ENCODE results near the gene ITSN1.
A peak's percentile ranks its signal among the peaks of the same experiment; 100 is the strongest.

ITSN1 gene

DNA sequence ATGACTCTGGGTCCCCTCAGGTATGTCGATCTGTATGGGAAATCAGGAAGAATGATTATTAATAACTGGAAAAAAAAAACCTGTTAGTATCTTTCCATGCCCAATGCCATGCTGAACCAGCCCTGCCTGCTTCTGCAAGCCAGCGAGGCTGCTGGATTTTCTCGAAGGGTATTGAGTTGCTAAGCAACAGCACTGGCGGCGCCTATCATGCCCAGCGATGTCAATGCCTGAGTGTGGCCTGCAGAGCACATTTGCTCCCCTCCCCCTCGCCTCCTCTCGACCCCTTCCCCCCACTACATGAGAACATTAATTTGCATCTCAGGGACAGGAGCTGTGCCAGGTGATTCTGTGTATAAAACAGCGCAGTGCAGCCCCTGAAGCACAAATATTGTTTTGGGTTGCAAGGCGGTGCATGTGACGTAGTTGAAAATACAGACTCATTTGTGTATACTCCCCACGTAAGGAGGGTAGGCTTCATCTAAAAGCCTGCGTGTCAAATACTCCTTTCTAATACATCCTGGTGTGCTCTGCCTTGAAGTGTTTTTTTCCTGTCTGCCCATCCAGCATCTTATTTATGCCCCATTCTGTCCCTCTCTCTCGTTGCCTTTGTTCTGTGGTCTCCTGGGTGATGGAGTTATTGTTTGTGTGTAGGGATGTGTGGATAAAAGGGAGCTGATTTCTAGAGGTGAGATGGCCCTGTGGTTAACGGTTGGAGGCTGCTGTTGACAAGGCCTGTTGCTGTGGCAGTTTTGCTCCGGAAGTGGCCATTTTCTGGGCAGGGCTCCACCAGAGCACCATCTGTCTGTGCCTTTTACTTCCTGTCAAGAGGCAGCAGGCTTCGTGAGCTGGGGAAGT is 306.0 kb downstream of the ITSN1 start:
- TF ChIP-seq ZFX (IDR thresholded peaks at IDR 0.05; ENCODE audit: borderline replicate concordance) (no peak), CTCF (IDR thresholded peaks at IDR 0.05) (no peak)

DNA sequence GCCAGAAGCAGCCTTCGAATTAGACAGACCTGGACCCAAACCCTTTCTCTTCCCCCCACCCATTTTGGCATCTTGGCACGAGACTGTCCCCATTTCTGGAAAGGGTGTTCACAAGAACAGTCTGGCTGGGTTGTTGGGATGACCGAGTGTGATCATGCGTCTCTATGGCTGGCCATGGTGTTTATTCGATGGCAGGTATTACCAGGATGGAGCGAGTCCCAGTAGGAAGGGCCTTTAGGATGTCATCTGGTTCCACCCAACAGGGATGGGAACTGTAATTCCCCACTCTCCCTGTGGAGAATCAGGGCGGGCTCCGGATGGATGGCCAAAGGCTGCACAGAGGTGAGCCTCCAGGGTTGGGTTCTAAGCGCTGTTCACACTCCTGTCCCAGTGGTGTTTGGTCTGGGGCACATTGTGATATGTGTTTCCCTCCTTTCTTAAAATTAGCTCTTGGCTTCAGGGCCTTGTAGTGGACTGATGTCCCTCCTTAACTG is 306.7 kb downstream of the ITSN1 start:
- H3K27ac ChIP-seq = no peak overlapping the region
- no peak for TF ChIP-seq CTCF (IDR thresholded peaks at IDR 0.05)
- no peak for TF ChIP-seq ZFX (IDR thresholded peaks at IDR 0.05; ENCODE audit: borderline replicate concordance)

More for the DNA sequence above, 306.0 kb downstream of the ITSN1 start:
- peak overlapping the region; percentile 68 for H3K27ac ChIP-seq
